NCI-H1092 (cell line): Measurements from ENCODE around the gene DMPK.
"Not testable (repeated sequence)": the region's sequence is repeated elsewhere in the genome, so short reads cannot be mapped to it uniquely, and the experiment has no call there.

Source experiments
- DNase-seq: peaks from one replicate; lab custom pipeline; 2025; lab: John Stamatoyannopoulos, UW

DMPK gene

DNA sequence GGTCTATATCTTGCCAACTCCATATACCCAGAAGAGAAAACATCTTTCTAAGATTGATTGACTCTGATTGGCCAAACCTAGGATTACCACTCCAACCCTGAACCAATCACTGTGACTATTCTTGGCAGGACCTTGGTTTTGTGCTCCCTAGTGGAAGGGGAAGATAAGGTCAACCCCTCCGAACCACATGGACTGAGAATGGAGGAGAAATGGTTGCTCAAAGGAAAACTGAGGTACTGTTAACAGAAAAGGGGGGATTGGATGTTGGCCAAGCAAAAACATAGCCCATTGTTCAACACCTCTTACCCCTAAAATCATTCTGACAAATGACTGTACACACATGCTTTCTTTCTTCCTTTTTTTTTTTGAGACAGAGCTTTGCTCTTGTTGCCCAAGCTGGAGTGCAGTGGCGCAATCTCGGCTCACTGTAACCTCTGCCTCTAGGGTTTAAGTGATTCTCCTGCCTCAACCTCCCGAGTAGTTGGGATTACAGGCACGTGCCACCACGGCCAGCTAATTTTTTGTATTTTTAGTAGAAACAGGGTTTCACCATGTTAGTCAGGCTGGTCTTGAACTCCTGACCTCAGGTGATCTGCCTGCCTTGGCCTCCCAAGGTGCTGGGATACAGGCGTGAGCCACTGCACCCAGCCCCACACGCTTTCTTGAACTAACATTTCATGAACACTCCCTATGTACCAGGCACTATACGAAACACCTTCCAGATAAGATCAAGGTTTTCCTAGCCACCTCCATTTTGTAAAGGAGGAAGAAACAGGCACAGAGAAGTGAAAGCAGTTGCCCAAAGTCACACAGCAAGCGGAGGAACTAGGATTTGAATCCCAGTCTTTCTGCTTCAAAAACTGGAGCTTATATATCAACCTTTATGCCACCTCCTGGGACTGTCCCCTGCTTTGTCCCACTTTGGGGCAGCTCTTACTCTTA is 42.5 kb downstream of the DMPK start:
- no peak for DNase-seq

DNA sequence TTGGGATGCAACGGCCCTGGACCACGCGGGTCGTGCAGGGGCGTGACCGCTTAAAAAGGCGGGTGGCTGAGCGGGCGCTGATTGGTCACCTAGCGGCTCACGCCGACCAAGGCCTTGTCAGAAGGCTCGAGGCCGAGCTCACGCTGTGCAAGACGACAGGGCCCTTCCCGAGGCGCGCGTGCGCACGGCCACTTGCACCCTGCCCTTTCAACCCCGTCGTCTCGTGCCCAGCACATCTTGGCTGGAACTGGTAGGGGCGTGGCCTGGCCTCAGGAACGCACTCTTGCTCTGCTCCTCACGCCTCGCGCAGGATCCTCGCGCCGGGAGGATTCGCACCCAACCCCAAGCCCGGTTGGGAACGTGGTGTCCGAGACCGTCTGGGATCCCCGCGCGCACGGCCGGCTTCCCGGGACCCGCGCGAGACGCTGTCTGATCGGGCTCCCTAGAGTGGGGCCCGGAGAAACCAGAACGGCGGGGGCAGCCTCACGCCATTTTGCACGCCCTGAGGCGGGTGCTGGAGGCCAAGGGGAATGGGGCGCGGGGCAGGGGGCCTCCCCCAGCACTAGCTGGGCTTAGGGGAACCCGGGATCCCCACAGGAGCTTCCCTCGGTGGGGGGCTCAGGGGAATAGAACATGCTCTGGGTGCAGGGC is 49.0 kb downstream of the DMPK start, which contains the start of gene MEIOSIN:
Gene MEIOSIN (plus strand): TSS at position 280 of the 651 bp plus-strand sequence. CDS start 1,938 bp downstream, outside the sequence.
- DNase-seq = no peak

- DNase-seq = peak; percentile 97
These were observed 51.7 kb downstream of the DMPK start, which contains the start of gene FBXO46 for GRCh38 chr19:45730368-45731288. TSS of gene FBXO46 (minus strand) at chr19:45730896. CDS start at chr19:45713495, 17,401 bp downstream.

- no peak for DNase-seq
These were observed 52.4 kb downstream of the DMPK start for GRCh38 chr19:45729800-45730290.

- not testable (repeated sequence) for DNase-seq
These were observed 53.6 kb downstream of the DMPK start for GRCh38 chr19:45728683-45729082.

DNA sequence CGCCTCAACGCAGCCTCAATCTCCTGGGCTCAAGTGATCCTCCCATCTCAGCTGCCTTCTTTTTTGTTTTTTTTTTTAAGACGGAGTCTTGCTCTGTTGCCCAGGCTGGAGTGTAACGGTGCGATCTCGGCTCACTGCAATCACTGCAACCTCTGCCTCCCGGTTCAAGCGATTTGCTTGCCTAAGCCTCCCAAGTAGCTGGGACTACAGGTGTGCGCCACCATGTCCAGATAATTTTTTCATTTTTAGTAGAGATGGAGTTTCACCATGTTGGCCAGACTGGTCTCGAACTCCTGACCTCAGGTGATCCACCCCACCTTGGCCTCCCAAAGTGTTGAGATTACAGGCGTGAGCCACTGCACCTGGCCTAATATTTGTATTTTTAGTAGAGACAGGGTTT is 62.2 kb downstream of the DMPK start:
- not testable (repeated sequence) for DNase-seq
